Measurements from ENCODE around the gene UBA3.

UBA3 gene

GRCh38 chr3:69065318-69065964, 14.7 kb downstream of the UBA3 start:
- DNase-seq (ENCODE audit: low read depth) = no peak

DNA sequence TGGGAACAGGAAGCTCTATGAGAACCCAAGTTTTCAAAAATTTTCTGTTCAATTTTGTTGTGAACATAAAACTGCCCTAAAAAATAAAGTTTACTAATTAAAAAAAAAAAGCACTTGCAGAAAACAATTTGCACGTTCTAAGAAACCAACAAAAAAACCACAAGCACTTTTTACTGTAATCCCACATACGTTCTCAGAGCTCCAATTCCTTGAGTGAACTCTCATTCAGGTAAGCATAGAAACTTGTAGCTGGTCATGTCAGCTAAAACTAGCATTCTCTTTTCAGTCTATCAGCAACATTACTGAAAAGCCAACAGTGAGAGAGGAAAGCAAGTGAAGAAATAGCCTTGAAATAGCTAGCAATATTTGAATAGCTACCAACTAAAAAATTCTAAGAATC, 16.5 kb downstream of the UBA3 start:
- DNase-seq (ENCODE audit: low read depth) = no peak

DNA sequence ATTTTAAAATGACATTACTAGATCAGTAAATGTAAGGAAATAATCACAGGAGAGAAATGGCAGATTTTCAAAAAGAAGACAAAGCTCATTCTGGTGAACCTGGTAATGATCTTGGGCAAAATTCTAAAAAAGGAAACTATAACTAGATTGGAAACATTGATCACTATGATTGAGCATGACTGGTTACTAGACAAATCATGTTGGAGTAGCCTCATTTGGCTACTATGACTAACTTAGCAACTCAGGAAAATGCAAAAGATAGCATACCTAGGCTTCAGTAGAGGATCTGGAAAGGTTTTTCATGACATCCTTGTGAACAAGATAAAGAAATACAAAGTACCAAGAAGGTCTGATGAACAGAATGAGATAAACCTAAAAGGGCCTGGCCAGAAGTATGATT, 20.5 kb downstream of the UBA3 start:
- DNase-seq (ENCODE audit: low read depth) = no peak

DNA sequence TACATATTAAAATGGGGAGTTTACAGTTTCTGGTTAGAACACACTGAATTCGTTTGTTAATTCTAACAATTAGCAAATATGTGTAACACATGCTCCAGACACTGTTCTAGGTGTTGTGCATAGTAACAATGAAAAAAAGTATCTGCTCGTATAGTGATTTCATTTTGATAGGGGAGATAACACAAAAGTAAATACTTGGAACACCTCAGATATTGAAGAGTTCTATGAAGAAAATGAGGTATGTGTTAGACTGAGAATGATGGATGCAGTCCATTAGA, 21.3 kb downstream of the UBA3 start:
- no peak for DNase-seq (ENCODE audit: low read depth)

DNA sequence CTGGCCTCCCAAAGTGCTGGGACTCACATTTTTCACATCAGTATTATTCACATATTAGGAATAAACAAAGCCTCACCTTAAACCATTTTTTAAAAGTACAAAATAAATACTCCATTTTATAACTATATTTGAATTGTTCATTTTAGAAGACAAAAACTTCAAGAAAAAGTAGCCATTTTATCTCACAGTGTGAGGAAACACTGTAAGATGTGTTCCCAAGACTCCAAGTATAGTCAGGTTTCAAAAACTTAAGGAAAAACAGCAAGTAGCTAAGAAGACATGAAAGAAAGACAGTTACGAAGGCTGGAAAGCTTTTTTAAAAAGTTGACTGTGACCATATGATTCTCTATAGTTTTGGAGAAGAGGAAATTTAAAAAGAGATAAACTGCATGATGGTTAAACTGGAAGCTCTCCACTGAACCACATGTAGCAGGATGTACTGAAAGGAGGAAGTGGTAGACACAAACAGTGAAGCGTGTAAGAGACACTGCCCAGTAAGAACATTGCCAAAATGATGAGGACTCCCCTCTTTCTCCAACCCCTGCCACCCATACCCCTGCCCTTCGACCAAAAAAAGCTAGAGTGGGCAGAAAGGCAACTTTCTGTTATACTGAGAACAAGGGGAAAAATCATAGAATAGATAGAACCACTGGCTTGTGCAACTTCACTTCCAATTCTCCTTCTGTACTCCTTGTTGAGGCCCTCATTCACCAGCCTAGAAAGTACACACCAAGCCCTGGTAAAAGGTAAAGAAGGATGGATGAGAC, 21.8 kb downstream of the UBA3 start:
- DNase-seq (ENCODE audit: low read depth) = no peak

DNA sequence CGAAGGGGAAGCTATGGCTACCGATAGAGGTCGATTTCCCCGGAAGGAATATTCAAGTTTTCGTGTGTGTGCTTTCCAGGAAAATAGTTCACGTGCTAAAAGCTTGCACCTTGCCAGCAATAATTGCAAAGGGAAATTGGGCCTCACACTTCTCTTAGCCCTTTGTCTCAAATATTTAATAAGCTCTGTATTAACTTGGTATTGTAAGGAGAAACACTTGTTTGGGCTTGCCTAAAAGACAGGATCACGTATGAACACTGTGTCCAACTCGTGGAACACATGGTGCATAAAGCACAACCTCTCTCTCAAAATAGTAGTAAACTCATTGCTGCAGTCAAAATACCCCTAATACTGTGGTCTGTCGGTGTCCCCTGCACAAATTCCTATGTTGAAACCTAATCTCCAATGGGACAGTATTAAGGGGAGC, 27.7 kb downstream of the UBA3 start:
- no peak for DNase-seq (ENCODE audit: low read depth)

DNA sequence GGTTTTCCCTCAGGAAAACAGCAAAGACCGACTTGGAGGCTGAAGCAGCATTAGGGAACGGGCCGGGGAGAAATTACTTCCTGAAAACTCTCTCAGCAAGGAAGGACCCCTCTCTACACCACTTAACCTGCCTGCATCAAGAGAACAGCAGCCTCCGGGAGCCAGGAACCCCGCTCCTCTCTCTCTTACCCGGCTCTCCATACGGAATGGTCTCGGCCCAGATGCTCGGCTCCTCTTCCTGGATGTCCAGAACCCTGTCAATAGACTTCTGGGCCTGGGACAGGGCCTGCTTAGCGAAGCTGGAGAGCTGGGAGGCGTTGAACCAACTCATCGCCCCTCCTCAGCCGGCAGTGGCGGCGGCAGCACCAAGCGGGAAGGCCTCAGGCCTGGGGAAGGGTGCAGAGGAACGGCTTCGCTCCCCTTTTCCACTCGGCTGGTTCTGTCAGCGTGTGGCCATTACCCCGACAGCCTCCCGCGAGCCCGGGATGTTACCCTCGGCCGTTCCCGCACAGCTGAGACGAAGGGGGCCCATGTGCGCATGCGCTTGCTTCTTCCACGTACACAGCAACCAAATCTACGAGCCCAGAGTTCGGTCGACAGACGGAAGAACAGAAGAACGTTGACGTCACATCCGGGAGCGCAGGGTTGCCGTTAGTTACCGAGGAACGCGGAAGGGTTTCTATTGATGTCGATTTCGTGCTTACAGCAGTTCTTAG, 28.3 kb downstream of the UBA3 start, which contains the start of gene TMF1:
TMF1 (minus strand) TSS at position 578 of the 716 bp plus-strand sequence; CDS start at position 331, 247 bp downstream.
- peak; percentile 95 for DNase-seq (ENCODE audit: low read depth)

DNA sequence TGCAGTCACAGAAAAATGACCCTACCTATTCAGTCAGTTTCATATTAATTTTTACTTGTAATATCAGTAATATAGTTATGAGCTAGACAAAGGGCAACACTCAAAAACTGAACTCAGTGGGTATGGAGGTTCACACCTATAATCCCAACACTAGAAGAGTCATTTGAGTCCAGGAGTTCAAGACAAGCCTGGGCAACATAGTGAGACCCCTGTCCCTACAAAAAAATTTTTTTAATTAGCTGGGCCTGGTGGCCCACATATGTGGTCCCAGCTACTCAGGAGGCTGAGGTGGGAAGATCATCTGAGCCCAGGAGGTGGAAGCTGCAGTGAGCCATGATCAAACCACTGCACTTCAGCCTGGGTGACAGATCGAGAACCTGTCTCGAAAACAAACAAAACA, 31.2 kb downstream of the UBA3 start:
- no peak for DNase-seq (ENCODE audit: low read depth)

DNA sequence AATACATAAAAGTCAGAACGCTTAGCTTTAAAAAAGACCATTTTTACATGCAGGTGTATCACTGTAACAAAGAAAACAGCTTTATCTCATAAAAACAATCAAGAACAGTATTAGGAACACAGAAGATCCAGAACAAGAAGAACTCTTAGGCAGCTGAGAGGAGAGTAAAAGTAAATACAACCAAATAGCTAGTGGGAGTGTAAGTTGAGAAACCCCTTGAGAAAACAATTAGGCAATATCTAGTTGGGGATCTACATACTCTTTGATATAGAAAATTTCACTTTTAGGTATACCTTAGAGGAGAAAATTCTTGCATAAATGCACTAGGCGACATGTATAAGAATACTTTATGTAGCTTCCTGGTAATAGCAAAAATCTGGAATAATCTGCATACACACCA, 35.6 kb downstream of the UBA3 start:
- DNase-seq (ENCODE audit: low read depth) = no peak

GRCh38 chr3:69033470-69033869, 46.7 kb downstream of the UBA3 start:
- DNase-seq (ENCODE audit: low read depth) = no peak

DNA sequence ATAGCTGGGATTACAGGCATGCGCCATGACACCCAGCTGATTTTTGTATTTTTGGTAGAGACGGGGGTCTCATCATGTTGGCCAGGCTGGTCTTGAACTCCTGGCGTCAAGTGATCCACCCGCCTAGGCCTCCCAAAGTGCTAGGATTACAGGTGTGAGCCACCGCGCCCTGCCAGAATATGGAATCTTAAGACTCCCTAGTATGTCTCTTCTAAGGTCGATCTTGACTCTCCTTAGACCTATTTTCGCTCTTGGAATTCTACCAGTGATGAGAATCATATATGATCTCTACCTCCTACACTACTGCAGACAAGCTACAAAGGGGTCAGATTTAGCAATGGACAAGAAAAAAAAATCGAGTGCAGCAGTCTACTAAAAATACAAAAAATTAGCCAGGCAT, 47.4 kb downstream of the UBA3 start:
- DNase-seq (ENCODE audit: low read depth) = no peak

GRCh38 chr3:69032142-69032541, 48.0 kb downstream of the UBA3 start:
- no peak for DNase-seq (ENCODE audit: low read depth)

DNA sequence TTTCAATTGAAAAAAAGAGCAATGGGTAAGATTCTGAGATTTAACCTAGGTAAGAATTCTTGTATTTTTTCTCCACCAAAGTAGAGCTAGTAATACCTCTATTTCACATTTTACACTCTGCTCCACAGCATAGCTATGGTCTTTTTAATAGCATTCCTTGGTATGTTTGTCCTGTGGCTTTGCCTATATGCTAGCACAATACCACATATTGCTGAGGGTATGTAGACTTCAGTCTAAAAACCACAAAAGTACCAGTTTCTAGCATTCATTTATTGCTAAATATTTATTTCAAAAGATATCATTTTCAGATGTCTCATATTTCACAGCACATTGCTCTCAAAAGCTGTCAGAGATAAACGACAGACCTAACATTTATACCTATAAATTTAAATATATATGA, 48.5 kb downstream of the UBA3 start:
- DNase-seq (ENCODE audit: low read depth) = no peak

DNA sequence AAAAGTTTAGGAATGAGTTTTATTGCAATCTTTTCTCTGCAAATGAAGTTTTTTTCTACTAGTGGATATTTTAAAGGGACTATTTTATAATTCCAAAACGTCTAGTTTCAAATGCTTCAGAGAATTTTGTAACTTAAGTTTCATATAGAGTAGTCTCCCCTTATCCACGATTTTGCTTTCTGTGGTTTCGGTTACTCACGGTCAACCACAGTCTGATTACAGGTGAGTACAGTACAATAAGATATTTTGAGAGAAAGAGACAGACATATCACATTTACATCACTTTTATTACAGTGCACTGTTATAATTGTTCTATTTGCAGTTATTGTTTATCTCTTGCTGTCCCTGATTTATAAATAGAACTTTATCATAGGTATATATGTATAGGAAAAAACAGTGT, 59.3 kb downstream of the UBA3 start:
- no peak for DNase-seq (ENCODE audit: low read depth)

DNA sequence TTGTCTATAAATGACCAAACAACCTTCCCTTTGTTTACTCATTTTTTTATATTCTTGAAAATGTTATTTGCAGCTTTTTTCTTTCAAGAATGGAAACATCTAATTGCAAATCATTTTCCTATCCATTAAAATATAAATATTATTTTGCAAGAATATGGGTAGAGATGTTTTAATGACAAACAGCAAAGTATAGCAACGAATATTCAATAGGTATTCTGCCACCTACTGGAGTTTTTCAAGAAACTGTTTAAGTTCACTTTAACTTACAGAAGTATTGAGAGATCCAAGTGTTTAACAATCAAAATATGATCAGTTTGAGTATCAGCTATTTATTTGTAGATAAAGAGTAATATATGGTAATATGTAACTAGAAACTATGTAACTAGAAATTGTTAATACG, 59.7 kb downstream of the UBA3 start:
- DNase-seq (ENCODE audit: low read depth) = no peak

DNA sequence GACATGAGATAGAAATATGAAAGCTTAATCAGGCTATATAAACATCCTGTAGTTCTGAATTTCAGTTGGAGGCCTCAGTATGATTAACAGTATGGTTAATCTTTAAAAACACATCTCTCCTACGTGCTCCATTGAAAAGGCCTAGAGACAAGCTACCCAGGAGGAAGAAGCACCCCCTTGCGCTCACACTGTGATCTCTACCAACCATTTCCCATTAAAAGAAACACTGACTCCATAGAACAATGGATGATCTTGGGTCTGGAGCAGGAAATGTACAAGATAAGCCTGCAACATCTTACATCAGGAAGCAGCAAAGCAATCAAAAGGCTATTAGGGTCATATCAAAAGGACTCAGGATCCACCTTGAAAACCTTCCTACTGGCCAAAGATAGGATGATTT, 63.3 kb downstream of the UBA3 start:
- DNase-seq (ENCODE audit: low read depth) = no peak

DNA sequence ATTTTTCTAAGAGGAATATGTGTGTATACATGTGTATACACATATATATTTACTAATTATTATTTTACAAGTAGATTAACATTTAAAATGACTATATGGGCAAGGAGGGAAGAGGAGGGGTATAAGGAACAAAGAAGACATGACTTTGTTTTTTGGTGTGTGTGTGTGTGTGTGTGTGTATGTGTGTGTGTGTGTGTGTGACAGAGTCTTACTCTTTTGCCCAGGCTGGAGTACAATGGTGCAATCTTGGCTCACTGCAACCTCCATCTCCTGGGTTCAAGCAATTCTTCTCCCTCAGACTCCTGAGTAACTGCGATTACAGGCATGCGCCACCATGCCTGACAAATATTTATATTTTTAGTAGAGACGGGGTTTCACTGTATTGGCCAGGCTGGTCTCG, 64.1 kb downstream of the UBA3 start:
- DNase-seq (ENCODE audit: low read depth) = no peak

GRCh38 chr3:69014022-69014580, 66.1 kb downstream of the UBA3 start:
- no peak for DNase-seq (ENCODE audit: low read depth)

GRCh38 chr3:69013253-69014021, 66.7 kb downstream of the UBA3 start, which contains the start of gene EOGT:
TSS of gene EOGT (minus strand) at chr3:69013684. CDS start at chr3:69009846, 3,838 bp downstream.
- DNase-seq (ENCODE audit: low read depth) = peak; percentile 77

DNA sequence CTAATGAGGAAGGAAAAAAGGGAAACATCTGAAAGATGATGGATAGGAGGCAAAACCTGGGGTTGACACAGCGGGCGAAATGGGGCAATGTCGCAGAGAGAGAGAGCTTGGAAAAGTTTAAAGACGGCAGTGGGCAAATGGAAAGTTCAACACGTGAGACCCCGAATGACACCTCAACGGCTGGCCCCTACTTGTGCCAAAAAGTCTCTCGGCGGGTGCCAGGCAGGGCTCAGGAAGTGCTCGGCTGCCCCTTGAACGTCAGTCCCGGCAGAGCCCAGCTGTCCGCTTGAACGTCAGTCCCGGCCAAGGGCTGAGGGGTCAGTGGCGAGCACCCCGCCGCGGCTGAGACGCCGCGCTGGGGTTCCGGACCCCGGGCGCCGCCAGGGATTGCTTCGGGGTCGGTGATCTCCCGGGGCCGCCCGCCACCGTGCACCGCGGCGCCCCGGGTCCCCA, 67.3 kb downstream of the UBA3 start:
- DNase-seq (ENCODE audit: low read depth) = peak; percentile 17

DNA sequence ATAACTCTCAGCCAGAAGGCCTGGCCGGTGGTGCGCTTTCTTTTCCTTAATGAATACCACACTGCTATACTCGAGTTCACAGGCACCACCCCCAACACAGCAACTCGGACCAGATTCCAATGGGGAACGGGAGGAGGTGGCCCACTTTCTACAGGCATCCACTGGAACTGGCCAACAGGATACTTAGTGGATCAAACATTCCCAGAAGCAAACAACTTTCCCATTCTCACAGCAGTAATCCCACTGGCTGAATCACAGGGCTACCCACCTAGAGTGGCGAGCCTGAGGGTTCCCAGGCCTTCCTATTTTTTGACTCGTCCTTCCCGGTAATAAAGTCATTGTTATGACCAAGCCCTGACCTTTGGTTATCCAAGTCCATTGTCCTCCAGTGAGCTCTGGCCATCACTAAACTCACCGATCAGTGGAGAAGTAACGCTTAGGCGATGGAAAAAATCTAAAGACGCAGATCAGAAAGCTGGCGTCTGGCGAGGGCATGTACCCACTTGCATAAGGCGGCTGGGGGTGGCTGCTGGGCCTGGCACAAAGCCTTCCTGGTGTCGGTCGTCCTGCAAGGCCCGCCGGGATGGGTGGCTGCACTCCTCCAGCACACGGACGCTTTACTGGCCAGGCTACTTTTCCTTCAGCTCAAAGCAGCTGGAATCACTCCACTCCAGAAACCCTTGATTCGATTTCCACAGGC, 67.9 kb downstream of the UBA3 start:
- no peak for DNase-seq (ENCODE audit: low read depth)

Data from activated T-helper 9 cell treated with anti-CD3 and anti-CD28 coated beads, Interleukin-2, amount 50 U/mL, for 16 hours (primary cell).